Embryonic facial prominence (tissue), 1 donor: ENCODE measurements around the gene FNIP1.
A peak's percentile ranks its signal among the peaks of the same experiment; 100 is the strongest.
"Not testable (repeated sequence)": the region's sequence is repeated elsewhere in the genome, so short reads cannot be mapped to it uniquely, and the experiment has no call there.

Experiments
- DNase-seq: peaks from one replicate; pipeline ENCODE4 v3.0.0-alpha.2; 2016; ENCODE audit errors: extremely low spot score

The FNIP1 gene

DNA sequence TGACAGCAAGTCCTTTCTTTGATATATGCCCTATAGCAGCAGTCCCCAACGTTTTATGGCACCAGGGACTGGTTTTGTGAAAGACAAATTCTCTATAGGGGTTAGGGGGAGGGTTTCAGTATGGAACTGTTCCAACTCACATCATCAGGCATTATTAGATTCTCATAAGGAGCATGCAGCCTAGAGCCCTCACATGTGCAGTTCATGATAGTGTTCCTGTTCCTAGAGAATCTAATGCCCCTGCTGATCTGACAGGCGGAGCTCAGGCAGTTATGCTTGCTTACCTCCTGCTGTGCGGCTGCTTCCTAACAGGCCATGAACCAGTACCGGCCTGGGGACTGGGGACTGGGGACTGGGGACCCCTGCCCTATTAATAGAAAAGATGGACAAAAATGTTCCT is 159.1 kb downstream of the FNIP1 start:
- DNase-seq = no peak

DNA sequence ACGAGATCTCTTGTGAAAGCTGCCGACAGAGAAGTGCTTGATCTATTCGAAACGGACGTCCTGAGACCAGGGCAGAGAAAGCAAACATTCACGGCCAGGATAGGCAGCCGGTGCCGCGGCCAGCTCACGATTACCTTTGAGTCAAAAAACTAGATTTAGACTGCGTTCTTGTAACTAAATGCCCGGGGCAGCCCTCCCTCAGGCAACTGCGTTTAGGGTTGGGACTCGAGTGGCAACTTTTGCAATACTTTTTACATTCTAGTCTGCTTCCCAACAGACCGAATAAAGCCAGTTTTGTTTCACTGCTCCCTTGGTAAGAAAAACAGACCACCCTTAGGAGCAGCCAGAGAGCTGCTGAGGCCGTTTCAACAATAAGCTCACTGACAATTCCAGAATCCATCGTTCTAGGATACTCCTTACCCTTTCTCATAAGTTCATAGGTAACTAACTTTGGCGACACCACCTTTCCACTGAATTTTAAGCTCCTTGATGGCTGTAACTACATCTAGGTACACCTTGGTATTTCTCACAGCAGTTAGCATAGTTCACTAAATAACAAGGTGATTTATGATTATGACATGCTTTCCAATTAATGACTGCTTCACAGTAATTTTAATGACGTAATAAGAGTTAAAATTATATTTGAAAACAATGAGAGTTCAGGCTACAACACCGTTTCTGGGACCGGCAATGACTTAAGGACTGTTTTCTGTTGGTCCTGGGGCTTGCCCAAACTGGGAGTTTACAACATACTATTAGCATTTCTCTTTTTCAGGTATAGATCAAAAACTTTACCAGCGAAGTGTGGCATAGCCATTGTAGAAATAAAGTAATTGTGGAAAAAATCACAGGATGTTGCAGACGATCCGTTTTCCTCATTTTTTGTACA is 160.9 kb downstream of the FNIP1 start:
- DNase-seq = peak; percentile 27

DNA sequence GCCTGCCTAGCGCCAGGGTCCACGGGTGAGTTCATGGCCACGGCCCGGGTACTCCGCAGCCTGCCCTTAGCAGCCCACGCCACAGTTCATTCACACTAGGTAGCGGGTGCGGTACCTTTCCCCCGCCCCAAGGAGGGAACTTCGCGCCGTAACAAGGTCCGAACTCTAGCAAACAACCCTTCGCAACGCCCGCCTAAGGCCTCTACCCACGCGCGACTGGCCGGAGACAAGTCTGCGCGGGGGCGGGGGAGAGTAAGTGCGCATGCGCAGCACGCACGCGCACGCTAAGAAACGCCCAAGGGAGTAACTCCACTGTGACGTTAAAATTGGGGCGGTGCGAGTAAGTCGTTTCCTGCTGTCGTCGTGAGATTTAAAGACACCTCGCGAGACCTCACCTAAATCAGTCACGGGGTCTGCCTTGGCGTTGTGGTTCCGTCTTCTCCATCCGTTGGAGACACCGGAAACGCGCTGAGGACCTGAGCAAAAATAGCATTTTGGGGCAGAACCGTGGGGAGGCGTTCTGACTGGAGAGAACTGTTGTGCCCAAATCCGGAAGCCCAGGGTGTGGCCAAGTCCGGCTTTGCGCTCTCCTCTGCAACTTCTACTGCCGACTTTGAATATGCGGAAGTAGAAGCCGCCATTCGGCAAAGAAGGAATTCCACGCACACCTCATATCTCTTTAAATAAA is 161.7 kb downstream of the FNIP1 start, which contains the start of gene RAPGEF6:
Gene RAPGEF6, minus strand, starts transcription at position 234 of the 688 bp plus-strand sequence. Its CDS starts 199 bp downstream, at position 35.
- DNase-seq = peak; percentile 99

DNA sequence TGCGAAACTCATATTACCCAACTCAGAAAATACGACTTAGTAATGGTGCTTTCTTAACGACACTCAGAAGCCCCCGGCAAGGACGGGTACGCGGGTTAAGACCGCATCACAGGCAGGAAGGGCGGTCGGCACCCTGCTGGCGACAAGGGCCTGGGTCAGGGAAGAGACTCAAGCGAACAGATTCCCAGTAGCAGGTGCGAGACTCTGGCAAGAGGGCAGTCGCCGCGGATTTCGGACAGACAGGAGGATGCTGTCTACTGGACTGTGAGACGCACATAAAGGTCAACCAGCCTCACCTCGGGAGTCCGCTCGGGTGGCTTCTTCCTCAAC is 162.2 kb downstream of the FNIP1 start:
- no peak for DNase-seq

DNA sequence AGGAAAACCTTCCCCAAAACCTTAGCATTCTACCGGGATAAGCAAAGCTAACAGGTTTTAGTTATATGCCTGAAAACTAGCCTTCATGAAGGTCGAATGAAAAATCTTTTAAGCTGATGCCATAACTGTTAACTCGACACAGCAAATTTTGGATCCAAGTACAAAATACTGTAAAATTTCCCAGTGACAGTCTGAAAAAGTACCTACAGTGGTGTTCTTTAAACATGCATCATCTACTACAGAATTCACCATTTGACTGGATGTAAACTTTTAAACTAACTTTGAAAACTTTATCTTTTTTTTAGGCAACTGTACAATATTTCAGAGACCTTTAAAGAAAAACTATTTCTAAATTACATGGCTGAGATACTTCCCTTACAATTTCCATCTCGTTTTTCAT is 162.6 kb downstream of the FNIP1 start:
- DNase-seq = no peak

DNA sequence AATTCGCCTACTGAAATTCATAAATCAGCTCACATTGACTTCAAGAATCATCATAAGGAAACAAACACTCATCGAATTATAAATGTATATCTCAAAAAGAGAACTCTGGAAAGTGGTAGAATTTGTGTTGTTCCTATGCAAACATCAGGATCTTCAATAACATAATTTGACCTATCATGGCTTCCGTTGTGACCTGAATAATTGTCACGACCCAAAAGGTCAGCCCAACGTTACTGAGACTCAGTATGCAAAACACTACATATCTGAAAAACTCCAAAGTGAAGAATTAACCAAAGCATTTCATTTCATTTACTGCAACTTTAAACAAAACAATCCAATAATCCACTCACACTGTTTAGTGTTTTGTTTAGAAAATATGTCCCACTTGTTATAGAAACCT is 163.0 kb downstream of the FNIP1 start:
- DNase-seq = no peak

DNA sequence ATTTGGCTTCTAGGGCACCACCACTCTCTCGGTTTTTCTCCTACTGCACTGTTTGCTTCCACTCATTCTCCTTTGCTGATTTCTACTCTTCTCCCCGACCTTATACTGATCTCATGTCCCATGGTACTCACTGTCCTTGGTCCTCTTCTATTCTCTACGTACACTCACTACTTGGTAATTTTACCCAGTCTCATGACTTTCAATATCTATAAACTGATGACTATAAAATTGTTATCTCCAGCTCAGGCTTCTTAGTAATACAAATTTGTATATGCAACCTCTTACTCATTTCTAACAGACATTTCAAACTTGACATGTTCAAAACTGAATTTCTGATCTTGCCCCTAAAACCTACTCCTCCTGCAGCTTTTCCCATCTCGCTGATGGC is 165.9 kb downstream of the FNIP1 start:
- no peak for DNase-seq

DNA sequence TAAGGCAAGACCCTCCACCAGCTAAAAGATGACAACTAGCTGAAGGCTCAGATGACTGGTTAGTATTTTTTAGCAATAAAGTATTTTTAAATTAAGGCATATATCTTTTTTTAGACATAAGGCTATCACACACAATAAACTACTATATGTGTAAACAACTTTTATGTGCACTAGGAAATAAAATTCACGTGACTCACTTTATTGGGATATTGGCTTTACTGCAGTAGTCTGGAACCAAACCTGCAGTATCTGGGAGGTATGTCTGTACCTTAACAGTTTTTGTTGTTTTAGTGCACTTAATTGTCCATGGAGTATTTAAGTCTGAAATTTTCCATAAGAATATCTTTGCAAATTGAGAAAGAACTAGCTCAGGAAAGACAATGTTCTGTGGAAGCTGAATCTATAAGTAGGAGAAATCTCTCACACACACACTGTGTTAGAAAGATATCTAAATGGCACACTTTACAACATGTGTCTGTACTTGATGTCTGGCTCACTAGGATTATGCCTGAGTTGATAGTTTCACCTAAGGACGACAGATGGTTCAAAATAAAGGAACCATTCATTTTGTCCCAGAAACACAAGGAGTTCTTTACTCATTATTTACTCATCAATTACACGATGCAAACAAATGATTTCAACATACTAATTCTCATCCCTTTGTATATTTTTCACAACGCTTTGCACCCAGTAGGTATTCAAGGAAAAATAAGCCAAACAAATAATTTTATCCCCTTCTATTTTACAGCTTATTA is 166.4 kb downstream of the FNIP1 start:
- DNase-seq = no peak

DNA sequence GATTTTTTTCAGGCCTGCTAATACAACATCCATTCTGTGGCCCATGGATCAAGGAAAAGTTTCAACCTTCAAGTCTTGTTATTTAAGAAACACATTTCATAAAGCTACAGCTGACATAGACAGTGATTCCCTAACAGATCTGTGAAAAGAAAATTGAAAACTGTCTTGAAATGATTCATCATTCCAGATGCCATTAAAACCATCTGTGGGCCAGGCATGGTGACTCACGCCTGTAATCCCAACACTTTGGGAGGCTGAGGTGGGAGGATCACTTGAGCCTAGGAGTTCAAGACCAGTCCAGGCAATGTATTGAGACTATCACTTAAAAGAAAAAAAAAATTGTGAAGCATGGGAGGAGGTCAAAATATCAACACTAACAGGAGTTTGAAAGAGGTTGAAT is 167.8 kb downstream of the FNIP1 start:
- DNase-seq = no peak

DNA sequence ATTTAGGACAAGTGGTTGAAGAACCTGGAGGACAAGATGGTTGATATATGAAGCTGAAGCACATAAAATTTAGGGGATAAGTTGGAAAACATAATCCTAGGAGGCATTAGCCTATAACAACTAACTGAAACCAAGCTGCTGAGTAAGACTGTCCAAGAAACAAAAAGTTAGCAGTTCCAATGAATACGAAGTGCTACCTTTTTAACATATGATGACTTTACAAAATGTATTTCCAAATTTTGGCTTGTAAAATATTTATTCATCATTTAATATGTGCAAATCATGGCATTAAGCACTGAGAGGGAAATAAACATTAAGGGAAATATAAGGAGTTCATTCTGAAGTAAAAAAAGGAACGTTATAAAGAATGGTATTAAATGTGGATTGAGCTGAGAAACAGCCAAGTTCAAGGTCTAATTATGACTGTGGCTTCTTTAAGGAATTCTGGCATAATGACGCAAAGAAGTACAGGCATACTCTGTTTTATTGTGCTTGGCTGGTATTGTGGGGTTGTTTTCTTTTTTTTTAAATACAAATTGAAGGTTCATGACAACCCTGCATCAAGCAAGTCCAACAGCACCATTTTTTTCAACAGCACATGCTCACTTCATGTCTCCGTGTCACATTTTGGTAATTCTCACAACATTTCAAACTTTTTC is 169.5 kb downstream of the FNIP1 start:
- DNase-seq = no peak

DNA sequence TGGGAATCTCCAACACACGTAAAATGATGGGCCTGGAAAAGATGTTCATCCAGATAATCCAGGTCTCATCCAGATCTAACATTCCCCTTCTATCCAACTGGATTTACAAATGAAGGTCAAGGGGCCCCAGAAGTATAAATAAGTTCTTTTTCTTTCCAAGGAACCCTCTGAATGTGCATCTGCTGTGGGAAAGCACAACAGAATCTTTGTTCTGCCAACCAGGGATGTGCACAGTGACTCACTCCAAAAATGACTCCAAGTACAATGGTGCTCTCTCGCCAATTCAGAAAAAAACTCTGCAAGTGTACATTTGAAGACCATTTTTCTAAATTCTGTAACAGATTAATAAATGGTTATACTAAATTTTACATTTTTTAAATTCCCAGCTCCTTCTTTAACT is 174.2 kb downstream of the FNIP1 start:
- no peak for DNase-seq

DNA sequence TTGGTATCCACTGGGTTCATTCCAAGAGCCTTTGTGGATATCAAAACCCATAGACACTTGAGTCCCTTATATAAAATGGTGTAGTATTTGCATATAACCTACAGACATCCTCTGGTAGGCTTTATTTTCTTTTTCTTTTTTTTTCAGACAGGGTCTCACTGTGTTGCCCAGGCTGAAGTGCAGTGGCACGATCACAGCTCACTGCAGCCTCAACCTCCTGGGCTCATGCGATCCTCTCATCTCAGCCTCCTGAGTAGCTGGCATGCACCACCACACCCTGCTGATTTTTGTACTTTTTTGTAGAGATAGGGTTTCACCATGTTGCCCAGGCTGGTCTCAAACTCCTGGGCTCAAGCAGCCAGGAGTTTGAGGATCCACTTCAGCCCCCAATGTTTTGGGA is 175.7 kb downstream of the FNIP1 start:
- DNase-seq = not testable (repeated sequence)

DNA sequence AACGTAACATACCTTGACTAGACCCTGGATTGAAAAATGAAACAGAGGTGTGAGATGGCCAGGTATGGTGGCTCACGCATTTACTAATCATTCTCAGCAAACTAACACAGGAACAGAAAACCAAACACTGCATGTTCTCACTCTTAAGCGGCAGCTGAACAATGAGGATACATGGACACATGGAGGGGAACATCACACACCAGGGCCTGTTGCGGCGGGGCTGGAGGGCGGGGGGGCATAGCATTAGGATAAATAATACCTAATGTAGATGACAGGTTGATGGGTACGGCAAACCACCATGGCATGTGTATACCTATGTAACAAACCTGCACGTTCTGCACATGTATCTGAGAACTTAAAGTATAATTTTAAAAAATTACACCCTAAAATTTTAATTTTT is 177.7 kb downstream of the FNIP1 start:
- no peak for DNase-seq

DNA sequence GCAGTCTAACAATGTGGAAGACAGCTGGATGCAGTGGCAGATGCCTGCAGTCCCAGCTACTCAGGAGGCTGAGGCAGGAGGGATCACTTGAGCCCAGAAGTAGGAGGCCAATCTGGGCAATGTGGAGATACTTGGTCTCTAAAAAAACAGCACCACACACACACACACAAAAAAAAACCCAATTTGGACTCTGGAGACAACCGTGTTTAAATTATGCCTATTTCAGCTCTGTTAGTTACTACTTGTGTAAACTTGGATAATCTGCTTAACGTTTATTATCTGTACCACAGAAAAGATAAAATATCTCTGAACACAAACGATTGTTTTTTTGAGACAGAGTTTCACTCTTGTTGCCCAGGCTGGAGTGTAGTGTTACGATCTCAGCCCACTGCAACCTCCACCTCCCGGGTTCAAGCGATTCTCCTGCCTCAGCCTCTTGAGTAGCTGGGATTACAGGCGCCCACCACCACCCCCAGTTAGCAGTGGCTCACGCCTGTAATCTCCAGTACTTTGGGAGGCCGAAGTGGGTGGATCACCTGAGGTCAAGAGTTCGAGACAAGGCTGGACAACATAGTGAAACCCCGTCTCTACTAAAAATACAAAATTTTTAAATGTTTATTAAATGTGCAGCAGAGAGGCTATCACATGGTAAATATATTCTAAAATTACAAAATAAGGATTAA is 179.5 kb downstream of the FNIP1 start:
- no peak for DNase-seq

DNA sequence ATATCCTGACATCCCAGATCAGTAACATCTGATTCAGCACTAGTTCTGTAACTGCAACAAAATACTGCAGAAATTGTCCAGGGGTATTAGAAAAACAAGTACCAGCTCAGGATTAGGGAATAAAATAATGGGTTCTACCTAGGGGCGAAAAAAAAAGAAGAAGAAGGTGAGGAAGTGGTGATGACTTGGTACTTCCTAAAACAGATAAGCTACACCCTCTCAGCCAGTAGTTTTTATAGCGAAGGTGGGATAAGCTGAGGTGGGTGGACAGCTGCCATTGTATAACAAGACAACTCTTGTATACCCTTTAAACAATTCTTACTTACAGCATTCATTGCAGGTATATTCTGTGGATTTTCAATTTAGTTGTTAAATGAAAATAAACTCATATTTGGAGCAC is 180.9 kb downstream of the FNIP1 start:
- no peak for DNase-seq

DNA sequence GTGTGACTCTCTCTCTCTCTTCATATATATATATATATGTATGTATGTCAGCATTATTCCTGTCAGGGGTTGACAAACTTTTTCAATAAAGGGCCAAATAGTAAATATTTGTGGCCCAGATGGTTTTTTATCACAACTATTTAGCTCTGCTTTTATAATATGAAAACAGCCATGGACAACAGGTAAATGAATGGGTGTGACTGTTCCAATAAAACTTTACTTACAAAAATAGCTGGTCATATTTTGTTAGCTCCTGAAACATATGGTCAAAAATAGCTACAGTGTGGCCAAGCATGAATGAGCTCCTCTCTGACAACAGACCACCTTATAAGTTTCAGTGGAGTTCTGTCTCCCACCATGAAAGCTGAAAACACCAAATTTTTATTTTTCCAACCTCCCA is 183.4 kb downstream of the FNIP1 start:
- DNase-seq = no peak

DNA sequence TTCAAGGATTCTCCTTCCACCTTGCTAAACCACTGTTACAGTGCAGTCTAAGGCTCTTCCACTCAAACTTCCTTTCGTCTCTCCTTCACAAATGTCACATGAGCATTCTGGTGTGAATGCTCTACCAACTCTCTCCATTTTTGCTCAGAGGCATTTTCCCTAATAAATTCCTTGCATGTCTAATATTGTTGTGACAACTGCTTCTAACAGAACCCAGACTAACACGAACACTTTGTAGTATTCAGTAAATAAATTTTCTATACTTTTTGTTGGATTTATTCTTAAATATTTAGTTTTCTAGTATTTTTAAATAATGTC is 185.8 kb downstream of the FNIP1 start:
- DNase-seq = no peak

DNA sequence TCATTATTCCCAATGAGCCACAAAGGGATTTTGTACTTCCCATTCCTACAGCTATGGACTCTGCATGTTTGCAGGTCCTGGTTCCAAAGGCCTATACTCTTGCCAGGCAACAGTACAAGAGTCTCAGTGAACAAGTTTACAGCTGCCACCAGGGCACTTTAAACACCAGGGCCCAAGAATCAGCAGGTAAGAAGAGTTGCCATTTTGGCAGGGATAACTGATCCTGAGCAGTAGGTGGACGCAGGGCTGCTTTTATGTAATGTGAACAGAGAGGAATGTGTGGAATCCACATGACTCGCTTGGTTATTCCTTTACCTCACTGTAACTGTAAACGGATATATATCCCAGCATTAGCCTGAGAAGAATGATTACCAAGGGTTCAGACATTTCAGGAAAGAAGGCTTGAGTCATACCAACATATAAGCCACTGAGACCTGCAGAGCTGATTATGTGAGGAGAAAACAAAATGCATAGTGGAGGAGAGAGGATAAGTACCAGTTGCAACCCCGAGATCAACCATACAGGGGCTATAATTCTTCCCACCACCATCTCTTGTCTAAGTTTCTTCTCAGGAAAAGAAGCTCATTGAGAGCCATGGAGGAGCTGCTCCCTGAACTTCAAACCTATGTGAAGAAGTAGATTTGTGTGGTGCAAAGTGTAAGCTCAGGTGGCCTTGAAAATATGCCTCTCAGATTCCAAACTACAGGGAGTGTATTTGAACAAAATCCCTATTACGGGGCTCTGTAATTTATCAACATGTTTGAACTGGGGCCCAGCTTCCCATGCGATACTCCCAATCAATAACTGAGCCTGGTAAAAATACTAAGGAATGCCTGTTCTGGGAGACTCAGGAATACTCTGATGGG is 186.4 kb downstream of the FNIP1 start:
- no peak for DNase-seq

DNA sequence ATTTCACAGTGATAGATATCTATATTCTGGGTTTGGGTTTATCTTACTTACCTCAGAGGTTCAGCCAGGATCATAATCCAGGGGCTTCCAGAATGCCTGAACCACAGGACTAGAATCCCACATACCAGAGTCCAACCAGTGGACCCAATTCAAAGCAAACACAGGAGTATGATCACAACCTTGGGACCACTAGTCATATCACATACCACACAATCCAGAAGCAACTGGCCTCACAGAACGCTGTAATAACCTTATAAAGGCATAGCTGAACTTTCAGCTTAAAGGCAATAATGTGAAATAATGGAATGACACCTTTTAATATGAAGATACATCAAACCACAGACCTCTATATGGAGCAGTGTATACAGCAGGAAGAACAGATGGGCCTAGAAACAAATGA is 187.0 kb downstream of the FNIP1 start:
- DNase-seq = no peak

DNA sequence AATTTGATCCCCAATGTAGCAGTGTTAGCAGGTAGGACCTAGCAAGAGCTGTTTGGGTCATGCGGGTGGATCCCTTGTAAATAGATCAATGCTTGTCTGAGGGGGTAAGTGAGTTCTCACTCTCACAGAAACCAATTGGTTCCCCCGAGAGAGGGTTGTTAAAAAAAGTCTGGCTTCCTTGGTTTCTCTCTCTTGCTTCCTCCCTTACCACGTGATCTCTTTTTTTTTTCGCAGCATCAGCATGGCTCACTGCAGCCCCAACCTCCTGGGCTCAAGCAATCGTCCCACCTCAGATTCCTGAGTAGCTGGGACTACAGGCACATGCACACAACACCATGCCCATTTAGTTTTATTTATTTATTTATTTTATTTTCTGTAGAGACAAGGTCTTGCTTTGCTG is 188.2 kb downstream of the FNIP1 start:
- DNase-seq = no peak
